Neural progenitor cell (in vitro differentiated cells): Measurements from ENCODE around the gene AURKA. TPM values are rescaled to one million over a fixed set of nuclear protein-coding genes. Genes with fewer than 3 reads are reported as not detected.

Experiments
- DNase-seq: peaks from one replicate; pipeline ENCODE4 v3.0.0-alpha.2; 2016; ENCODE audit warnings: low spot score
- H2AFZ ChIP-seq: fragments of 200-600 bp; sonication (generic); replicated peaks from 2 replicates; pipeline ENCODE4 v1.6.1; 2016; ENCODE audit warnings: antibody characterized with exemption
- H3F3A ChIP-seq: fragments of 200-600 bp; sonication (generic); 2 replicates; pipeline ENCODE4 v1.6.1; 2016; ENCODE audit warnings: antibody characterized with exemption, low read depth
- H3K27ac ChIP-seq: fragments of 200-600 bp; sonication (generic); 2 replicates; pipeline ENCODE4 v1.5.1; 2016; ENCODE audit warnings: mild to moderate bottlenecking
- H3K27me3 ChIP-seq: fragments of 200-600 bp; sonication (generic); 2 replicates; pipeline ENCODE4 v1.6.1; 2016; ENCODE audit warnings: mild to moderate bottlenecking, moderate library complexity
- H3K36me3 ChIP-seq: fragments of 200-600 bp; sonication (generic); 2 replicates; pipeline ENCODE4 v1.5.1; 2016
- H3K4me1 ChIP-seq: fragments of 200-600 bp; sonication (generic); 2 replicates; pipeline ENCODE4 v1.6.1; 2016; ENCODE audit warnings: mixed run types
- H3K4me2 ChIP-seq: fragments of 200-600 bp; sonication (generic); 2 replicates; pipeline ENCODE4 v1.6.1; 2016
- H3K4me3 ChIP-seq: fragments of 200-600 bp; sonication (generic); 2 replicates; pipeline ENCODE4 v1.5.1; 2016
- H3K79me2 ChIP-seq: fragments of 200-600 bp; sonication (generic); 2 replicates; pipeline ENCODE4 v1.6.1; 2016; ENCODE audit warnings: low read depth
- H3K9ac ChIP-seq: fragments of 200-600 bp; sonication (generic); 2 replicates; pipeline ENCODE4 v1.6.1; 2016
- H3K9me3 ChIP-seq: fragments of 200-600 bp; sonication (generic); 2 replicates; pipeline ENCODE4 v1.5.1; 2016; ENCODE audit warnings: low read depth
- H4K20me1 ChIP-seq: fragments of 200-600 bp; sonication (generic); 2 replicates; pipeline ENCODE4 v1.6.1; 2016; ENCODE audit warnings: low read depth
- H3K27ac Mint-ChIP-seq: 3 replicates; pipeline ENCODE4 v1.8.0; 2021; ENCODE audit warnings: mixed read lengths
- H3K27me3 Mint-ChIP-seq: 2 replicates; pipeline ENCODE4 v1.8.0; 2022; ENCODE audit warnings: low read depth, mild to moderate bottlenecking, inconsistent platforms, moderate library complexity, mixed read lengths; ENCODE audit not compliant: insufficient read depth
- H3K36me3 Mint-ChIP-seq: 3 replicates; pipeline ENCODE4 v1.8.0; 2021; ENCODE audit warnings: mixed read lengths
- H3K4me1 Mint-ChIP-seq: 3 replicates; pipeline ENCODE4 v1.8.0; 2021; ENCODE audit warnings: mixed read lengths
- H3K4me3 Mint-ChIP-seq: 3 replicates; pipeline ENCODE4 v1.8.0; 2021; ENCODE audit warnings: mild to moderate bottlenecking, moderate library complexity, mixed read lengths
- H3K9me3 Mint-ChIP-seq: 3 replicates; pipeline ENCODE4 v1.8.0; 2020; ENCODE audit warnings: mixed read lengths
- EZH2 ChIP-seq: fragments of 200-600 bp; sonication (generic); IDR thresholded peaks from 2 replicates; pipeline ENCODE4 v1.6.1; 2017; ENCODE audit warnings: antibody characterized with exemption, mild to moderate bottlenecking, moderate library complexity
- EZH2phosphoT487 ChIP-seq: fragments of 200-600 bp; sonication (generic); IDR thresholded peaks from 2 replicates; pipeline ENCODE4 v1.6.1; 2017; ENCODE audit warnings: antibody characterized with exemption
- total RNA-seq: library from RNA; depleted of rRNA; stranded (reverse); fragments of >200 nt; gene quantifications from 2 replicates; pipeline ENCODE4 v1.2.3, GENCODE V29; 2015; ENCODE audit warnings: low replicate concordance
- TF ChIP-seq, protein P1 (sequence below): fragments of 200-600 bp; sonication (generic); IDR thresholded peaks from 2 replicates; pipeline ENCODE4 v1.5.1; 2017; ENCODE audit warnings: antibody characterized with exemption, mild to moderate bottlenecking

AURKA gene
- total RNA-seq, 1 donor from 2014 or later: 186 TPM

DNA sequence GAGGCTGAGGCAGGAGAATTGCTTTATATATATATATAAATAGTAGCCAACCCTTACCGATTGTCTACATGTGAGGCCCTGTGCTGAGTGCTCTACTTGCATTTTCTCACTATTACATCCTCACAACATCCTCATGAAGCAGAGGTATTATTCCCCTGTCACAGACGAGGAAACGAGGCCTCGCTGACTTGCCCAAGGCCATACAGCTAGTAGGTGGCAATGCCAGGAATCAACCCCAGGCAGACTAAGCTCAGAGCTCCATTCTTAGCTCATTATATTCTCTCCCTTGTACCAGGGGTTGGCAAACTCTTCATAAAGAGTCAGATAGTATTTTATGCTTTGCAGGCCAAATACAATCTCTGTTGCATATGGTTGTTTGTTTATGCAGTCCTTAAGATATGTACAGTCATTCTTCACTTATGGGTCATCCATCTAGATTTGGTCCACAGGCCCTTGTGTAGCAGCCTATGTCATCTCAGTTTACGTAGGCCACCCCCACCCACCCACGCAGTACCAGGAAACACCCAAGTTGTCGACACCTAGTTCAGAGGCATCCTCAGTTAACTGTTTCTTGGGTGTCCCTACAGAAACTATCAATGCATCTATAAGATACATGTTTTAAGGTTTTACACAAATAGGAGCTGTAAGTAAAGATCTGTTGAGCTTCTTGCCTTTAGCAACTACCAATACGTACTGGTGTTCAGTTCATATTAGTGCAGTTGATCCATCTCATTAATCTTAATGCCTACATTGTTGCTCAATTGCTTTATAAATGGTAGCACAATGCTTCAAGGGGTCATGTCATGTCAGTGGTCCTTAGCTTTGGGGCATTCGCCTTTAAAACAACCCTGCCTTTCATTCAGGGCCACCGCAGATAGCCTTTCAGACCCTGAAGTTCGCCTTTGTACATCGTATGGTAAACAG lies 23.1 kb upstream of the AURKA start:
- no peak overlapping the region for H3K4me3 ChIP-seq
- H3K4me2 ChIP-seq: no peak overlapping the region
- TF ChIP-seq EZH2: no peak
- TF ChIP-seq, protein P1, sequence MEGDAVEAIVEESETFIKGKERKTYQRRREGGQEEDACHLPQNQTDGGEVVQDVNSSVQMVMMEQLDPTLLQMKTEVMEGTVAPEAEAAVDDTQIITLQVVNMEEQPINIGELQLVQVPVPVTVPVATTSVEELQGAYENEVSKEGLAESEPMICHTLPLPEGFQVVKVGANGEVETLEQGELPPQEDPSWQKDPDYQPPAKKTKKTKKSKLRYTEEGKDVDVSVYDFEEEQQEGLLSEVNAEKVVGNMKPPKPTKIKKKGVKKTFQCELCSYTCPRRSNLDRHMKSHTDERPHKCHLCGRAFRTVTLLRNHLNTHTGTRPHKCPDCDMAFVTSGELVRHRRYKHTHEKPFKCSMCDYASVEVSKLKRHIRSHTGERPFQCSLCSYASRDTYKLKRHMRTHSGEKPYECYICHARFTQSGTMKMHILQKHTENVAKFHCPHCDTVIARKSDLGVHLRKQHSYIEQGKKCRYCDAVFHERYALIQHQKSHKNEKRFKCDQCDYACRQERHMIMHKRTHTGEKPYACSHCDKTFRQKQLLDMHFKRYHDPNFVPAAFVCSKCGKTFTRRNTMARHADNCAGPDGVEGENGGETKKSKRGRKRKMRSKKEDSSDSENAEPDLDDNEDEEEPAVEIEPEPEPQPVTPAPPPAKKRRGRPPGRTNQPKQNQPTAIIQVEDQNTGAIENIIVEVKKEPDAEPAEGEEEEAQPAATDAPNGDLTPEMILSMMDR: no peak
- no peak for TF ChIP-seq EZH2phosphoT487
- DNase-seq: no peak
- H3K9me3 ChIP-seq: no peaks in the 10 kb centered on the region
- no peaks in the 10 kb centered on the region for H3K4me1 ChIP-seq
- no peaks in the 10 kb centered on the region for H3K36me3 ChIP-seq
- Mint-ChIP-seq H3K27ac (no peak overlapping the region), H3K4me1 (no peaks in the 10 kb centered on the region), H3K4me3 (no peak overlapping the region), H3K9me3 (no peaks in the 10 kb centered on the region), H3K27me3 (peaks cover 2% of the 10 kb centered on the region), H3K36me3 (no peaks in the 10 kb centered on the region)
- H3K27ac ChIP-seq: no peak overlapping the region
- no peaks in the 10 kb centered on the region for H3F3A ChIP-seq
- no peaks in the 10 kb centered on the region for H3K27me3 ChIP-seq
- H3K79me2 ChIP-seq: no peaks in the 10 kb centered on the region
- no peak overlapping the region for H2AFZ ChIP-seq
- H3K9ac ChIP-seq: no peak overlapping the region
- no peaks in the 10 kb centered on the region for H4K20me1 ChIP-seq

DNA sequence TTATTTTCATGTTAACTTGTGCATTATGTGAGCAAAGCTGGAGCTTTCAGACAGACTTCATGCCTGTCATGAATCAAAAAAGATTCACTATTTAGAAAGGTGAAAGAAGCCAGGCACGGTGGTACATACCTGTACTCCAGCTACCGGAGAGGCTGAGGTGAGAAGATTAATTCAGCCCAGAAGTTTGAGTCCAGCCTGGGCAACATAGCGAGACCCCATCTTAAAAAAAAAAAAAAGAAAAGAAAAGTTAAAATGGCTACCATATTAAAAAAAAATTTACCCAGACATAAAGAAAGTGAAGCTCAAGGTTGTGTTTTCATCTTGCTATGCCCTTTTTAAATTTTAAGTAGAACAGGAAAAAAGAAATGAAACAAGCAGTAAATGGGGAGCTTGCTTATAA lies 20.9 kb upstream of the AURKA start:
- no peaks in the 10 kb centered on the region for H3K79me2 ChIP-seq
- no peak overlapping the region for H3K4me3 ChIP-seq
- H3F3A ChIP-seq: no peaks in the 10 kb centered on the region
- H4K20me1 ChIP-seq: peaks cover 5% of the 10 kb centered on the region
- no peak overlapping the region for H3K27ac ChIP-seq
- no peaks in the 10 kb centered on the region for H3K36me3 ChIP-seq
- DNase-seq: no peak
- H2AFZ ChIP-seq: no peak overlapping the region
- Mint-ChIP-seq H3K9me3 (no peaks in the 10 kb centered on the region), H3K36me3 (peaks cover 4% of the 10 kb centered on the region), H3K4me3 (no peak overlapping the region), H3K4me1 (no peaks in the 10 kb centered on the region), H3K27me3 (peaks cover 2% of the 10 kb centered on the region), H3K27ac (no peak overlapping the region)
- no peak overlapping the region for H3K9ac ChIP-seq
- TF ChIP-seq, protein P1: no peak
- no peak for TF ChIP-seq EZH2
- TF ChIP-seq EZH2phosphoT487: no peak
- no peaks in the 10 kb centered on the region for H3K4me1 ChIP-seq
- H3K4me2 ChIP-seq: no peak overlapping the region
- no peaks in the 10 kb centered on the region for H3K9me3 ChIP-seq
- no peaks in the 10 kb centered on the region for H3K27me3 ChIP-seq

DNA sequence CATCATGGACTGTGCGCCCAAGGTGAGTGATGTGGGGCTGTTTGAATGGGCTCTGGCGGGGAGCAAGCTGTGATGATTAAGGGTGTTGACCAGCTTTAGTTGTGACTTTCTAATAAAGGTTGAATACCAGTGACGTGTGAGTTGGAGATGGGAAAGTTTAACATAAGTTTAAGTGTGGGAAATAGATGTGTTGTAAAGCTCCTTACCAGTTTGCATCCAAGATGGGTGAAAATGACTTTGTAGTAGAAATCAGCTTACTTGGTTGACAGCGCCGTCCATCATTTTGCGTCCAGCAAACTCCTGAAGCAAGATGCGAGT lies 20.4 kb upstream of the AURKA start:
- Histone ChIP-seq H3K27ac (no peak overlapping the region), H3K9me3 (no peaks in the 10 kb centered on the region), H3K4me2 (no peak overlapping the region), H3K36me3 (no peaks in the 10 kb centered on the region), H2AFZ (no peak overlapping the region), H3K4me1 (no peaks in the 10 kb centered on the region), H3K79me2 (no peaks in the 10 kb centered on the region), H3K9ac (no peak overlapping the region), H3K4me3 (no peak overlapping the region), H3K27me3 (no peaks in the 10 kb centered on the region), H4K20me1 (peaks cover 5% of the 10 kb centered on the region), H3F3A (no peaks in the 10 kb centered on the region)
- H3K27ac Mint-ChIP-seq: no peak overlapping the region
- H3K9me3 Mint-ChIP-seq: no peaks in the 10 kb centered on the region
- TF ChIP-seq, protein P1: no peak
- TF ChIP-seq EZH2phosphoT487 (no peak), EZH2 (no peak)
- DNase-seq: no peak
- H3K4me1 Mint-ChIP-seq: no peaks in the 10 kb centered on the region
- H3K4me3 Mint-ChIP-seq: no peak overlapping the region
- H3K27me3 Mint-ChIP-seq: peaks cover 2% of the 10 kb centered on the region
- H3K36me3 Mint-ChIP-seq: peaks cover 7% of the 10 kb centered on the region
